DOHH2 (cell line): ENCODE results near the gene MAP4K4.

Experiments used
- H3F3A ChIP-seq: fragments of 200-600 bp; sonication (generic), shearing (Covaris generic); 2 replicates; pipeline ENCODE4 v1.6.0; 2016; ENCODE audit warnings: antibody characterized with exemption, mild to moderate bottlenecking; ENCODE audit not compliant: control insufficient read depth, insufficient read depth
- H3K27ac ChIP-seq: fragments of 200-600 bp; sonication (generic); 2 replicates; pipeline ENCODE4 v1.5.1; 2014; ENCODE audit warnings: low read depth, mild to moderate bottlenecking, low read length, moderate library complexity
- H3K27me3 ChIP-seq: fragments of 200-600 bp; sonication (generic); 2 replicates; pipeline ENCODE4 v1.6.1; 2014; ENCODE audit warnings: mild to moderate bottlenecking, low read length, mixed read lengths; ENCODE audit not compliant: control insufficient read depth
- H3K36me3 ChIP-seq: fragments of 200-600 bp; sonication (generic); 2 replicates; pipeline ENCODE4 v1.6.1; 2014; ENCODE audit warnings: mild to moderate bottlenecking, low read length, moderate library complexity, mixed read lengths; ENCODE audit not compliant: control insufficient read depth
- H3K4me1 ChIP-seq: fragments of 200-600 bp; sonication (generic); 2 replicates; pipeline ENCODE4 v1.6.1; 2014; ENCODE audit warnings: mild to moderate bottlenecking, low read length, mixed read lengths; ENCODE audit not compliant: control insufficient read depth
- H3K4me2 ChIP-seq: fragments of 200-600 bp; sonication (generic); 2 replicates; pipeline ENCODE4 v1.6.0; 2014; ENCODE audit warnings: mild to moderate bottlenecking, low read length, moderate library complexity
- H3K4me3 ChIP-seq: fragments of 200-600 bp; sonication (generic); 2 replicates; pipeline ENCODE4 v1.5.1; 2014; ENCODE audit warnings: mild to moderate bottlenecking, low read length, mixed read lengths
- H3K79me2 ChIP-seq: fragments of 200-600 bp; sonication (generic); 2 replicates; pipeline ENCODE4 v1.6.1; 2014; ENCODE audit warnings: mild to moderate bottlenecking, low read length, mixed read lengths; ENCODE audit not compliant: control insufficient read depth
- H3K9me2 ChIP-seq: fragments of 200-600 bp; sonication (generic); replicated peaks from 2 replicates; pipeline ENCODE4 v1.6.1; 2014; ENCODE audit warnings: mild to moderate bottlenecking, low read length, mixed read lengths; ENCODE audit not compliant: control insufficient read depth
- H3K9me3 ChIP-seq: fragments of 200-600 bp; sonication (generic); 2 replicates; pipeline ENCODE4 v1.6.1; 2014; ENCODE audit warnings: antibody characterized with exemption, low read length, mixed read lengths; ENCODE audit not compliant: control insufficient read depth, insufficient read depth
- H4K20me1 ChIP-seq: fragments of 200-600 bp; sonication (generic); 2 replicates; pipeline ENCODE4 v1.6.0; 2014; ENCODE audit warnings: low read depth, mild to moderate bottlenecking, antibody characterized with exemption, low read length, moderate library complexity; ENCODE audit not compliant: control insufficient read depth, insufficient read depth
- EZH2phosphoT487 ChIP-seq: fragments of 200-600 bp; sonication (generic); IDR thresholded peaks from 2 replicates; pipeline ENCODE4 v1.6.1; 2017; ENCODE audit warnings: borderline replicate concordance, mild to moderate bottlenecking, antibody characterized with exemption, low read length, moderate library complexity, mixed read lengths
- TF ChIP-seq, protein P1 (sequence below): fragments of 200-600 bp; sonication (generic); IDR thresholded peaks from one replicate; pipeline ENCODE4 v1.5.1; 2014; ENCODE audit warnings: antibody characterized with exemption, mild to moderate bottlenecking, low read depth, low read length; ENCODE audit not compliant: poor library complexity, severe bottlenecking

Gene MAP4K4

DNA sequence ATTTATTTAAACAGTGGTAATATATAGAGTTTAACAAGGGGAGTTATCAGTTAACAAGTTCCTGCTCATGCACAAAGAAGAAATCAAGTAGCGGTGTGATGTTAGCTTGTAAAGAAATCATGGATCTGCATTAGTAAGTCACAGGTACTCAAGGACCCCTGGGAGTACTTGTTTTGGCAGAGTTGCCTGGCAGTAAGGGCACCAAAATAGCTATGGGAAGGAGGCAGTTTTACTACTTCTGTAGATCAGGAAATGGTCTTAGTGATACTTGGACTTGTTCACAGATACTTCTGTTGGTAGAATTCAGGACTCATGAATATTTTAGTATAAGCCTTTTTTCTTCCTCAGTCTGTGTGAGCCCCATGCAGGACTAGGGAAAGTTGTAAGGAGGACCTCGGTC lies 186.9 kb downstream of the MAP4K4 start:
- H3K9me3 ChIP-seq = no peaks in the 10 kb centered on the region
- H3K4me2 ChIP-seq = no peak overlapping the region
- H3K27ac ChIP-seq = no peak overlapping the region
- no peaks in the 10 kb centered on the region for H3K27me3 ChIP-seq
- H4K20me1 ChIP-seq = no peaks in the 10 kb centered on the region
- no peaks in the 10 kb centered on the region for H3F3A ChIP-seq
- no peaks in the 10 kb centered on the region for H3K4me1 ChIP-seq
- no peak overlapping the region for H3K4me3 ChIP-seq
- no peaks in the 10 kb centered on the region for H3K9me2 ChIP-seq
- no peaks in the 10 kb centered on the region for H3K79me2 ChIP-seq
- H3K36me3 ChIP-seq = peaks cover 87% of the 10 kb centered on the region
- TF ChIP-seq, protein P1, sequence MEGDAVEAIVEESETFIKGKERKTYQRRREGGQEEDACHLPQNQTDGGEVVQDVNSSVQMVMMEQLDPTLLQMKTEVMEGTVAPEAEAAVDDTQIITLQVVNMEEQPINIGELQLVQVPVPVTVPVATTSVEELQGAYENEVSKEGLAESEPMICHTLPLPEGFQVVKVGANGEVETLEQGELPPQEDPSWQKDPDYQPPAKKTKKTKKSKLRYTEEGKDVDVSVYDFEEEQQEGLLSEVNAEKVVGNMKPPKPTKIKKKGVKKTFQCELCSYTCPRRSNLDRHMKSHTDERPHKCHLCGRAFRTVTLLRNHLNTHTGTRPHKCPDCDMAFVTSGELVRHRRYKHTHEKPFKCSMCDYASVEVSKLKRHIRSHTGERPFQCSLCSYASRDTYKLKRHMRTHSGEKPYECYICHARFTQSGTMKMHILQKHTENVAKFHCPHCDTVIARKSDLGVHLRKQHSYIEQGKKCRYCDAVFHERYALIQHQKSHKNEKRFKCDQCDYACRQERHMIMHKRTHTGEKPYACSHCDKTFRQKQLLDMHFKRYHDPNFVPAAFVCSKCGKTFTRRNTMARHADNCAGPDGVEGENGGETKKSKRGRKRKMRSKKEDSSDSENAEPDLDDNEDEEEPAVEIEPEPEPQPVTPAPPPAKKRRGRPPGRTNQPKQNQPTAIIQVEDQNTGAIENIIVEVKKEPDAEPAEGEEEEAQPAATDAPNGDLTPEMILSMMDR = no peak
- no peak for TF ChIP-seq EZH2phosphoT487

GRCh38 chr2:101887328-101887727 lies 189.8 kb downstream of the MAP4K4 start:
- Histone ChIP-seq H3K36me3 (peaks cover 85% of the 10 kb centered on the region), H3K27ac (no peak overlapping the region), H3F3A (no peaks in the 10 kb centered on the region), H3K79me2 (no peaks in the 10 kb centered on the region), H3K27me3 (no peaks in the 10 kb centered on the region), H3K4me2 (no peak overlapping the region), H4K20me1 (no peaks in the 10 kb centered on the region), H3K4me1 (no peaks in the 10 kb centered on the region), H3K4me3 (no peak overlapping the region), H3K9me3 (no peaks in the 10 kb centered on the region), H3K9me2 (no peaks in the 10 kb centered on the region)
- TF ChIP-seq EZH2phosphoT487 = no peak
- TF ChIP-seq, protein P1 = no peak

- Histone ChIP-seq H3F3A (no peaks in the 10 kb centered on the region), H3K27ac (no peak overlapping the region), H3K9me3 (no peaks in the 10 kb centered on the region), H3K4me2 (no peak overlapping the region), H4K20me1 (no peaks in the 10 kb centered on the region), H3K36me3 (peaks cover 84% of the 10 kb centered on the region), H3K9me2 (no peaks in the 10 kb centered on the region), H3K27me3 (no peaks in the 10 kb centered on the region), H3K4me1 (no peaks in the 10 kb centered on the region), H3K79me2 (no peaks in the 10 kb centered on the region), H3K4me3 (no peak overlapping the region)
- TF ChIP-seq, protein P1 = no peak
- no peak for TF ChIP-seq EZH2phosphoT487
Measured at GRCh38 chr2:101889460-101890098, 192.1 kb downstream of the MAP4K4 start.
